Endothelial cell of umbilical vein (primary cell): Measurements from ENCODE around the gene TOMM40L. TPM values are rescaled to one million over a fixed set of nuclear protein-coding genes. Genes with fewer than 3 reads are reported as not detected.
"Not testable (repeated sequence)": the region's sequence is repeated elsewhere in the genome, so short reads cannot be mapped to it uniquely, and the experiment has no call there.

Experiments used
- BruUV-seq: library from RNA; stranded (reverse); fragments of 400-500 nt; replicated peaks from 2 replicates; lab custom pipeline; 2021; lab: Mats Ljungman, UMichigan
- CTCF ChIA-PET: fragments of 300-600, 350-600 bp; sonication (Branson Sonifier 250); formaldehyde crosslinking; loops from one replicate; lab custom pipeline; 2021; ENCODE audit warnings: antibody characterized with exemption, inconsistent platforms; lab: Charles Lee
- POLR2A ChIA-PET: fragments of 300-600, 350-600 bp; sonication (Branson Sonifier 250); formaldehyde crosslinking; loops from one replicate; lab custom pipeline; 2021; ENCODE audit warnings: antibody characterized with exemption, inconsistent platforms; lab: Charles Lee
- DNase-seq: peaks from one replicate; pipeline ENCODE4 v3.0.0-alpha.2; 2011; ENCODE audit warnings: low read depth, low spot score
- FAIRE-seq: peaks from 2 replicates; lab custom pipeline; 2011; peaks lifted over from hg19 to GRCh38; lab: Jason Lieb, UNC
- H2AFZ ChIP-seq: 2 replicates; pipeline ENCODE4 v1.6.0; 2012; ENCODE audit warnings: low read depth, low read length, control low read depth, inconsistent platforms
- H3K27ac ChIP-seq: 2 replicates; pipeline ENCODE4 v1.5.1; 2011; ENCODE audit warnings: low read depth, mild to moderate bottlenecking, control low read depth, low read length, moderate library complexity; ENCODE audit not compliant: insufficient read depth
- H3K27me3 ChIP-seq, 2 experiments: 2 replicates each; pipeline versions ENCODE4 v1.6.0 to v1.6.1; 2011; ENCODE audit warnings: low read length in 2 of 2, mixed read lengths in 1 of 2; ENCODE audit not compliant: control insufficient read depth in 2 of 2, insufficient read depth in 2 of 2
- H3K36me3 ChIP-seq, 2 experiments: 2 replicates in 1 of 2; 3 replicates in 1 of 2; pipeline ENCODE4 v1.5.1; 2011; ENCODE audit warnings: low read length in 2 of 2, mild to moderate bottlenecking in 1 of 2, moderate library complexity in 1 of 2; ENCODE audit not compliant: control insufficient read depth in 2 of 2, insufficient read depth in 2 of 2; ENCODE audit errors: extremely low read depth in 1 of 2
- H3K4me1 ChIP-seq: 3 replicates; pipeline ENCODE4 v1.5.1; 2011; ENCODE audit warnings: mild to moderate bottlenecking, low read length; ENCODE audit not compliant: control insufficient read depth, insufficient read depth; ENCODE audit errors: extremely low read depth
- H3K4me2 ChIP-seq: 2 replicates; pipeline ENCODE4 v1.6.1; 2011; ENCODE audit warnings: low read length, control low read depth, mixed read lengths; ENCODE audit not compliant: insufficient read depth
- H3K4me3 ChIP-seq, 3 experiments: fragments of 200-600 bp in 1 of 3; sonication (generic), shearing (Covaris generic) in 1 of 3; replicated peaks in 1 of 3; 2 replicates each; pipeline ENCODE4 v1.5.1; 2011 to 2016; ENCODE audit warnings: control low read depth in 3 of 3, low read length in 3 of 3, mild to moderate bottlenecking in 2 of 3, inconsistent platforms in 1 of 3, low read depth in 1 of 3, moderate library complexity in 1 of 3; ENCODE audit not compliant: insufficient read depth in 1 of 3
- H3K79me2 ChIP-seq: 2 replicates; pipeline ENCODE4 v1.6.0; 2012; ENCODE audit warnings: low read length, inconsistent platforms; ENCODE audit not compliant: control insufficient read depth, insufficient read depth
- H3K9ac ChIP-seq: replicated peaks from 2 replicates; pipeline ENCODE3; 2011; ENCODE audit warnings: low read length, control low read depth; ENCODE audit not compliant: insufficient read depth; ENCODE audit errors: extremely low read depth
- H3K9me1 ChIP-seq: replicated peaks from 3 replicates; pipeline ENCODE4 v1.6.0; 2011; ENCODE audit warnings: mild to moderate bottlenecking, low read length; ENCODE audit not compliant: control insufficient read depth, insufficient read depth; ENCODE audit errors: extremely low read depth
- H3K9me3 ChIP-seq: replicated peaks from 2 replicates; pipeline ENCODE4 v1.5.1; 2012; ENCODE audit warnings: low read length, inconsistent platforms; ENCODE audit not compliant: control insufficient read depth, insufficient read depth
- H4K20me1 ChIP-seq: replicated peaks from 2 replicates; pipeline ENCODE3; 2011; ENCODE audit warnings: mild to moderate bottlenecking, low read length; ENCODE audit not compliant: control insufficient read depth, insufficient read depth; ENCODE audit errors: extremely low read depth
- dilution Hi-C: fragments of 300-500 bp; cut with MboI; formaldehyde crosslinking; loops from one replicate; pipeline ENCODE4 v1.15.0; 2019; ENCODE audit warnings: low sequenced_read_pairs; ENCODE audit not compliant: extremely low pct_ligation_motif_present
- intact Hi-C: fragments of 100-400 bp; cut with micrococcal nuclease; formaldehyde crosslinking; loops from one replicate; pipeline ENCODE4 v1.10.0; 2022
- polyA plus RNA-seq, 4 experiments: library from polyadenylated mRNA; depleted of rRNA in 3 of 4; stranded (reverse) in 3 of 4; unstranded in 1 of 4; fragments of >200 nt; gene quantifications; 2 replicates each; pipeline versions ENCODE4 v1.2.1 to v1.2.3, GENCODE V29; 2011 to 2012; ENCODE audit warnings: missing spikeins in 1 of 4
- total RNA-seq: library from RNA; stranded (reverse); gene quantifications from 2 replicates; pipeline ENCODE4 v1.2.3, GENCODE V29; 2021

Gene TOMM40L
- total and polyA plus RNA-seq, 2 donors (not counting 3 experiments of a cell fraction or from before 2014, with no cell fraction given), result 18.6 to 18.7 TPM

DNA sequence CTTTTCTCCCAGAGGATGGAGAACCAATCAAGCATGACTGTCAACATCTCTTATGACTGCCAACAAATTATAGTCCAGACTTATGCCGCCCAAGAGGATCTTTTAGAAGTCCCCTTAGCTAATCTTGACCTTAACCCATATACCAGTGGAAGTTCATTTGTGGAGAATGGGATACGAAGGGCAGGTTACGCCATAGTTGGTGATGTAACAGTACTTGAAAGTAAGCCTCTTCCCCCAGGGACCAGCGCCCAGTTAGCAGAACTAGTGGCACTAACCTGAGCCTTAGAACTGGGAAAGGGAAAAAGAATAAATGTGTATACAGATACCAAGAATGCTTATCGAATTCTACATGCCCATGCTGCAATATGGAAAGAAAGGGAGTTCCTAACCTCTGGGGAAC lies 29.4 kb downstream of the TOMM40L start:
- BruUV-seq, H3K4me1 ChIP-seq, FAIRE-seq, H4K20me1 ChIP-seq, H3K36me3 ChIP-seq, H3K79me2 ChIP-seq, DNase-seq, H3K4me2 ChIP-seq, H3K9me1 ChIP-seq, H3K4me3 ChIP-seq, H2AFZ ChIP-seq, H3K9ac ChIP-seq, dilution Hi-C loops, H3K27ac ChIP-seq, POLR2A ChIA-PET, intact Hi-C loops, CTCF ChIA-PET, H3K9me3 ChIP-seq: not testable (repeated sequence)
- H3K27me3 ChIP-seq, result peaks cover 15 to 26% of the 10 kb centered on the region in 2 experiments

DNA sequence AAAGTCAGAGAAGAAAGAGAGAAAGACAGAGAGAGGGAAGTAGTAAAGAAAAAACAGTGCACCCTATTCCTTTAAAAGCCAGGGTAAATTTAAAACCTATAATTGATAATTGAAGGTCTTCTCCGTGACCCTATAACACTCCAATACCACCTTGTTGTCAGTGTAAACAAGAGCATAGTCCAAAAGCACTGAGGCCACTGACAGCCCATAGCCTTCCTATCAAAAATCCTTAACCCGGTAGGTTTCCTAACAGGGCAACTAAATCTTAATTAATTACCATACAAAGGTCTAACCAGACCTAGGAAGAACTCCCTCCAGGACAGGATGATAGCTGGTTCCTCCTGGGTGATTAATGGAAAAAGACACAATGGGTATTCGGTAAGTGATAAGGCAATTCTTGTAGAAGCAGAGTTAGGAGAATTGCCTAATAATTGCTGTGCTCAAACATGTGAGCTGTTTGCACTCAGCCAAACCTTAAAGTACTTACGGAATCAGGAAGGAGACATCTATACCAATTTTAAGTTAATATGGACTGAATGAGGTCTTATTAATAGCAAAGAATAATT lies 30.2 kb downstream of the TOMM40L start:
- H3K36me3 ChIP-seq, dilution Hi-C loops, BruUV-seq, H3K9ac ChIP-seq, DNase-seq, H4K20me1 ChIP-seq, H3K4me1 ChIP-seq, FAIRE-seq, H3K79me2 ChIP-seq, POLR2A ChIA-PET, H3K4me3 ChIP-seq, H2AFZ ChIP-seq, H3K9me3 ChIP-seq, intact Hi-C loops, H3K27ac ChIP-seq, H3K9me1 ChIP-seq, CTCF ChIA-PET, H3K4me2 ChIP-seq: not testable (repeated sequence)
- peaks cover 23 to 33% of the 10 kb centered on the region in 2 experiments for H3K27me3 ChIP-seq

DNA sequence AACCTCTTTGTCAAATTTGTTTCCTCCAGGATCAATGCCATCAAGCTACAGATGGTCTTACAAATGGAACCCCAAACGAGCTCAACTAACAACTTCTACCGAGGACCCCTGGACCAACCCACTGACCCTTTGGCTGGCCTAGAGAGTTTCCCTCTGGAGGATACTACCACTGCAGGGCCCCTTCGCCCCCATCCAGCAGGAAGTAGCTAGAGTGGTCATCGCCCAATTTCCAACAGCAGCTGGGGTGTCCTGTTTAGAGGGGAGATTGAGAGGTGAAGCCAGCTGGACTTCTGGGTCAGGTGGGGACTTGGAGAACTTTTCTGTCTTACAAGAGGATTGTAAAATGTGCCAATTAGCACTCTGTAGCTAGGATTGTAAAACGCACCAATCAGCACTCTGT lies 31.2 kb downstream of the TOMM40L start:
- dilution Hi-C loops, FAIRE-seq: not testable (repeated sequence)
- CTCF ChIA-PET, result interaction anchor here (1.8 to 2.0 kb wide), 2 partner anchors 34 to 49 kb away, joined by 5 read pairs; no protein-coding TSS in a partner anchor

More for the DNA sequence above, 31.2 kb downstream of the TOMM40L start:
- H3K9ac ChIP-seq, intact Hi-C loops, H3K27ac ChIP-seq, H3K9me1 ChIP-seq, H4K20me1 ChIP-seq, DNase-seq, H2AFZ ChIP-seq, H3K4me3 ChIP-seq, H3K4me1 ChIP-seq, POLR2A ChIA-PET, BruUV-seq, H3K36me3 ChIP-seq, H3K9me3 ChIP-seq, H3K4me2 ChIP-seq, H3K79me2 ChIP-seq: not testable (repeated sequence)
- peaks cover 30 to 39% of the 10 kb centered on the region in 2 experiments for H3K27me3 ChIP-seq
